Activated gamma-delta T cell treated with Interleukin-2 at 50 U/mL for 16 hours (primary cell): ENCODE results near the gene MICAL3.

Experiments used
- DNase-seq: peaks from one replicate; pipeline ENCODE4 v3.0.0-alpha.2; 2020

MICAL3 gene

DNA sequence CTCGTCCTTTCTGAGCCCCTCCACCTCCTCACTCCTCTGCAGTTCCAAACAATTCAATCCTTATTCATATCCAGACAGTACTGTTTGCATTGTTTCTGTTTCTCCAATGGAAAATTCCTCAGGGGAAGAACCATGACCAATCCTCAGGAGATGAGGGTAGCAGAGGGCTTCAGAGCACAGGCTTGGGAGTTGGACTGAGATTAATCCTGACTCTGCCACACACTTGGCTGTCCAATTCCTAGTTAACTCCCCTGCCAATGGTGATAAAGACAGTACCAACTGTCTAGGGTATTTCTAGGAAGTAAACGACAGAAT is 58.0 kb downstream of the MICAL3 start:
- DNase-seq, result no peak

DNA sequence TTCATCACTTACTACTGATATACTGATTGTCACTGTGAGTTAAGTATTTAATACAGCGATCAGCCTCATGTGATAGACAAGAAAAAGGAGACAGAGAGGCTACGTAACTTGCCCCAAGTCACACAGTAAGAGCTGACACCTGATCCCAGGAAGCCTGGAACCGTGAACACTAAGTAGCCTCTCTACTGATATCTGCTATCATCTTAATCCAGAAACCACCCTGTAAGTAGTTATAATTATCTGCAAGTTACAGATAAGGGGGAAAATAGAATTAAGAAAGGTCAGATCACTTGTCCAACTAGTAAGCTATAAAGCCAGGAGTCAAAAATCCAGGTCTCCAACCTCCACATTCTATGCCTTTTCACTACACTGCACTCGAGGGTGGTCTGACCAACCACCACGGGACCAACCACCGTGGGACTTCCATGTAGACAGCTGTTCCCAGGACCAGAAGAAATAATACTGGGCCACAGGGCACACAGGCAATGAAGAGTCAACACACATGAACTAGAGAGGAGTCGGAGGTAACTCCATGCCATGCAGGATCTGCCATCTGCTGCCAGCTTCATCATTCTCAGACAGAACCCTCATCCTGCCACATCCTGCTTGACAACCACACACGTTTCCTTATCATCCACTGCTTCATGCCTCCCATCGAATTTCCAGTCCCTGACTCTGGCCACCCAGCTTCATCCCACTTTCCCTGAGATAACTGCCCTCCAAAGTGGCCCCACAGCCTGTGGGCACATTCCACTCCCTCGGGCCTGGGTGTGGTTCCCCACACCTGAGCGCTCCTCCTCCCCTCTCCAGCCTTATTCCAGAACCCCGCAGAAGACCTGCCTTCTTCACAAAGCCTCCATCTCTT is 58.6 kb downstream of the MICAL3 start:
- no peak for DNase-seq

- no peak for DNase-seq
Measured at GRCh38 chr22:17964643-17965042, 59.7 kb downstream of the MICAL3 start.

- DNase-seq, result no peak
Measured at GRCh38 chr22:17964156-17964555, 60.2 kb downstream of the MICAL3 start.

GRCh38 chr22:17963015-17963414 is 61.3 kb downstream of the MICAL3 start:
- no peak for DNase-seq

GRCh38 chr22:17962168-17962567 is 62.2 kb downstream of the MICAL3 start:
- no peak for DNase-seq

- no peak for DNase-seq
Measured at GRCh38 chr22:17961446-17961729, 63.0 kb downstream of the MICAL3 start.

GRCh38 chr22:17960695-17961445 is 63.5 kb downstream of the MICAL3 start:
- DNase-seq, result no peak

DNA sequence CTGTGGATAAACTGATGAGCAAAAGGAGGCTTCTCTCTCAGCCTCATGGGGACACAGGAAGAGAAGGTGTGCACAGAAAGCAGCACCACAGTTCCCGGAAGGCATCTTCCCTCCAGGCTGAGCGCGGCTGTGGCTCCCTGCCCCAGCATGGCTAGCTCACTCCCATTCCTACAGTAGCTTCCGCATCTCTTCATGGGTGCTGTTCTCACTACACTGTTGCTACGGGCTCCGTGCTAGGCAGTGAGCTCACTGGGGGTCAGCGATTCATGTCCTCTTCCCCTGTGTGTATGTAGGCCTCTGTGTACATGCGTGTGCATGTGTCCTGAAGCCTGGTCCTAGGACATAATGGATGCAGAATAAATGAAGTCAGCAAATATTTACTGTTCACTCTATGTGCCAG is 64.3 kb downstream of the MICAL3 start:
- no peak for DNase-seq

GRCh38 chr22:17958166-17958565 is 66.2 kb downstream of the MICAL3 start:
- no peak for DNase-seq

DNA sequence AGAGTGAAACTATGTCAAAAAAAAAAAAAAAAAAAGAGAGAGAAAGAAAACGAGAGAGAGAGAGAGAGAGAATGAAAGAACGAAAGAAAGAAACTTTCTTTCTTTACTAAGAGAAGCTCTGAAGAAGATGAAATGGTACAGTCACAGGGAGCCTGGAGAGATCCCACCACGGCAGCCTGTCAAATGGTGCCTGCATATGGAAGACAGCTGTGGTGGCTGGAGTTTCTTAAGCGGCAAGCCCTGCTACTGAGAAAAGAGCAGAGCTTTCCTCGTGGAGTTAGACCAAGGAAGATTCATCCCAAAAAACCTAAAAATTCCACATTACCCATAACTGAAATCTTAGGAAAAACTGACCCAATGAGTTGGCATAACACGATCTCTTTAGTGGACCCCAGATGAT is 66.7 kb downstream of the MICAL3 start:
- DNase-seq, result no peak

DNA sequence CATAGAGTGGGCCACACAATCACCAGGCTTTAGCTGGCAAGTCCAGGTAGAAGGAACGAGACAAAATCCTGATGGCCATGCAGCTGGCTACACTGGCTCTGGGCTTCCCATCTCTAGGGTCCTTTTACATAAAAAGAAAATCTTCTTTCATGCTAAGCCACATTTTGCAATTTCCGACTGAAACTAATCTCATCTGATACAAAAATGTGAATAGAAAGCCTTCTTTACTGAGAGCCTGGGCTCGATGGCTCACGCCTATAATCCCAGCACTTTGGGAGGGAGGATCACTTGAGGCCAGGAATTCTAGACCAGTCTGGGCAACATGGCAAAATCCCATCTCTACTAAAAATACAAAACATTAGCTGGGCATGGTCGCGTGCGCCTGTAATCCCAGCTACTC is 67.2 kb downstream of the MICAL3 start:
- DNase-seq, result no peak

DNA sequence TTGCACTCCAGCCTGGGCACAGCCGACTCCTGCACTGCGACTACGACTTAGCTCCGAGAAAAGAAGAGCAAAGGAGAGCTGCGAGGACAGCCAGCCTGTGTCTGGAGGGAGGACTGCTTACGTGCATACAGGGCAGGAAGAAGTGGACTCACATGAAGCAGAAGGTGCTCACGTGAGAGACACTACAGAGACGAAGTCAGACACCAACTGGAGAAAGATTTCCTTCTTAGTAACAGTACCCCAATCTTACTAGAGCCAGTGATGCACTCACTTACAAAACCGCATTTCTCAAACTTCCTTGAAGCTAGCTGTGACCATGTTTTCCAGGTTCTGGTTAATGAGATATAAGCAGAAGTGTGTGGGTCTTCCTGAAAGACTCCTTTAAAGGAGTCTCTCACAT is 67.7 kb downstream of the MICAL3 start:
- no peak for DNase-seq

- no peak for DNase-seq
Measured at GRCh38 chr22:17955590-17956379, 68.6 kb downstream of the MICAL3 start.

DNA sequence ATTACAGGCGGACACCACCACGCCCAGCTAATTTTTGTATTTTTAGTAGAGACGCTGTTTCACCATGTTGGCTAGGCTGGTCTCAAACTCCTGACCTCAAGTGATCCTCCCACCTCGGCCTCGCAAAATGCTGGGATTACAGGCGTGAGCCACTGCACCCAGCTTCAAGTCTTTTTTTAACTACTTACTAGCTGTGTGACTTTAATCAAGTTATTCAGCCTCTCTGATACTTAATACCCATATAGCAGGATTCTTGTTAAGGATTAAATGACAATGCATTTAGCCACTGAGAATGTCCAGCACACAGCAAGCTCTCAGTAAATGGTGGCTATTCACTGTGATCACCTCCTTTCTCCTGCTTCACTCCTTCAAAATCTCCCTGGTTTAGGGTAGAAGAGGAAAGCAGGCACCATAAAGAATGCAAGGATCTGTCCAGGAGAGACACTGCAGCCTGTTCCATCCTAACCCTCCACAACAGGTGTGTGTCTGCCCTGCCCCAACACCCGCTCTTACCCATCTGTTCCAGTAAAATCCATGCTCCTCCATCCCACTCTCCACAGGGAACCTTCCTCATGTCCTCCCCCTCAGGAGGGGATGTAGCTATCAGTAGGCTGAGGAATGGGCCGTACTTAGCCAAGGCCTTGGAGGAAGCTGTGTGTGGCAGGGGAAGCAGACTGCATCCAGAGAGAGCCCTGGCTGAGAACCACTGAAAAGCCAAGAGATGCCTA is 69.3 kb downstream of the MICAL3 start:
- DNase-seq, result no peak

DNA sequence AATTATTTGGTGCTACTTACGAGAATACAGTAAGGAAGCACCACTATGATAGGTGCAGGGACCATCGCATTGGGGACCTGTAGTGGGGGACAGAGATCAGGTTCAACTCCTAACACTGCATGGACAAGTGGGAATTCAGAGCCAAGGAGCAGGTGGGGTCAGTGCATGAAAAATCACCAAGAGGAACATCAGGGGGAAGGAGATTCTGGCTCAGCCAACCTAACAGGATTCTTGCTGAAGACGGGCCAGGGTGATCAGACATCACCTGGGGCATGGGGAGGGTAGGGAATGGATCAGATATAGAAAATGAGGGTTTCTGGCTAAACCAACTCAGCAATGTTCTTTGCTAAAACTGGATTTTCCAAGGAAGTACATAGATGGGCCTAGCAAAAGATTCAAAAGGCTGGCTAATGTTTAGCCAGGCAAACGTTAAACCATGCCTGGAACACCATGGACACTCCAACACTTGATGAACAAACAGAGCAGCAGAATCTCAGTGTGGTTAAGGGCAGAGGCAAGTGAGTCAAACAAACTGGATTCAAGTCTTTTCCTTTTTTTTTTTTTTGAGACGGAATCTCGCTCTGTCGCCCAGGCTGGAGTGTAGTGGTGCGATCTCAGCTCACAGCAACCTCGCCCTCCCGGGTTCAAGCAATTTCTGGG is 70.0 kb downstream of the MICAL3 start:
- no peak for DNase-seq

DNA sequence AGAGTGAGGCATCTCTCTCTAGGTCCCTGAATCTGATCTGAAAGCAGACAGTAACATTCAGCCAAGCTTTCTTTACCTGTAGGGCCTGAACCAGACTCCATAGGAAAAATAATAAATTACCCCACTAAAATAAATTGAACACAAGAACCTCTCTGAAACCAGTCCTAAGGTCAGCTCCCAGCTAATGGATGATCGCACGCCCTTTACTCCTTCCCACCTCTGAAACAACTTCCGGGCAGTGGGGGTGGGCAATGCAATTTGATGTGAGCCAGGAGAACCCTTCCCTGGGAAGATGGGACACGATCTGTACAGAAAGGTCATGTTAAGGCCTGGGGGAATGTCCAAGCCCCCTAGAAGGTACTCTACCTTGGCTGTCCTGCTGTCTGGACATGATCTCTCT is 71.2 kb downstream of the MICAL3 start:
- DNase-seq, result no peak

DNA sequence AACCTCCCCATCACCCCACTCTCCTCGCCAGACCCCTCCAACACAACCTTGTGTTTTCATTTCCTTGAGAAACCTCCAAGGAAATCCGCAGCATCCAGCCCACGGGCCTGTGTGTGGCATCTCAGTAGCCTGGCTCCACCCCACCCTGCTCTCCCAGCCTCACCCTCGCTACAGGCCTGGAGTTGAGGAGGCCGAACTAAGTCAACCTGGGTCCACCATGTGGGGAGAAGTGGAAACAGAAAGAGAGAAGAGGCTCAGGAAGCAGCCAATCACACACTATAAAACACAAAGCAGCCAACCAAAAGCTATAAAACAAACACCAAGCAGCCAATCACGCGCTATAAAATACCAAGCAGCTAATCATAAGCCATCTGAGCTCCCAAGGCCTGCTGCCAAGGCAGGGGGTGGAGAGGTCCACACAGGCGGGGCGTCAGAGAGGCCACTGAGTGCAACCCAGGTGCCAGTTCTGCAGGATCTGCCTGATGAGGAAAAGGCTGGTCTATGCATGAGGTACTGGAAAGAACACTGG is 72.0 kb downstream of the MICAL3 start:
- no peak for DNase-seq

GRCh38 chr22:17951315-17951714 is 73.0 kb downstream of the MICAL3 start:
- no peak for DNase-seq

DNA sequence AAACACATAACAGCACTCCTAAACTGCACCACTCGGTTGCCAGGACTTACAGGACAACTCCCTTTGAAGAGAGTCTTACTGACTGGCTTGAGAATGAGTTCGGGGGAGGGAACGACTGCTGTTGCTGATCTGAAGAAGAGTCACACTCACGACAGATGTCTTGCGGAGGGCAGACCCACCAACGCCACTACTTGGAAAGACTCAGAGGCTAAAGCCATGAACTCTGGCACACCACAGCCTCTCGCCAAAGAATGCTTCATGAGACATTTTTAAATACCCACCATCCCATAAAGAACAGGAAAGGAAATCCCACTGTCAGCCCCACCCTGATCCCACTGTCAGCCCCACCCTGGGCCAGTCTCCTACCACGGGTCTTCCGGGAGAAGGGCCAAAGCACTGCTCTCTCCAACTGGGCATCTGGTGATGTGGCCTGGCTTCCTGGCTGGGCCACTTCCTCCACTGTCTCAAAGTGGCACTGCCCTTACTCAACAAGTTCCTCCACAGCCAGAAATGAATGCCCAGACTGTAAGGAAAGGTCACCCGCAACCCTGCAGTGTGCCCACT is 73.6 kb downstream of the MICAL3 start:
- no peak for DNase-seq

DNA sequence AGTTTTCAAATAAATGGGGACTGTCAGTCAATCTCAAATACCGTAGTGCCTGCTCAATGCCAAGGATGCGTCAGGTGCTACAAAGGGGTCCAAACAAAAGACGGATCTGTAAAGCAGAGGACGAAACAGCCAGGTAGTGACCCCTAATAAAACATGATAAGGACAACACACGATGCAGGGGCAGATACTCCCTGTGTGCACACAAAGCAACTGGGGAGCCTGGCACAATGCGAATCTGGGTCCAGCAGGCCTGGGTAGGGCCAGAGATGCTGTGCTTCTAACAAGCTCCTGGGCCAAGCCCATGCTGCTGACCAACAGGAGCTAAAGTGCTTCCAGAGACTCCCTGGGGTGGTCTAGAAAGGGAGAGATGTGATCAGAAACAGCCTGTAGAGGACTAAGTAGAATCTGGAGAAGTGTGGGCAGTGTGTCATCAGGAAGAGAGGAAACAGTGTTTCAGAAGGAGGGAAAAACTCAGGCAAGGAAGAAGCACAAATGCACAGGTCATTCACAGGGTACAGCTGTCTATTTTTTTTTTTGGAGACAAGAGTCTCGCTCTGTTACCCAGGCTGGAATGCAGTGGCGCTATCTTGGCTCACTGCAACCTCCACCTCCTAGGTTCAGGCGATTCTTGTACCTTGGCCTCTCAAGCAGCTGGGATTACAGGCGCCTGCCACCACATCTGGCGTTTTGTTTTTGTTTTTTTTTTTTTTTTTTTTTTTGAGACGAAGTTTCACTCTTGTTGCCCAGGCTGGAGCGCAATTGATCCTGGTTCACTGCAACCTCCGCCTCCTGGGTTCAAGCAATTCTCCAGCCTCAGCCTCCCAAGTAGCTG is 74.5 kb downstream of the MICAL3 start:
- no peak for DNase-seq
